GM18502 (cell line): ENCODE data around the gene SERPIND1.
"Not testable (repeated sequence)": the region's sequence is repeated elsewhere in the genome, so short reads cannot be mapped to it uniquely, and the experiment has no call there.

Source experiments
- ATAC-seq: cut with Tn5 transposase; IDR thresholded peaks from one replicate; pipeline ENCODE4 v1.9.1; 2021; ENCODE audit warnings: mild to moderate bottlenecking; ENCODE audit not compliant: unreplicated experiment, poor library complexity

Gene SERPIND1

GRCh38 chr22:20773793-20774212 lies at the start of gene SERPIND1:
SERPIND1 (plus strand) TSS chr22:20774113; CDS start chr22:20779313, 5,200 bp downstream.
- ATAC-seq, result no peak

- no peak for ATAC-seq
Observed at GRCh38 chr22:20724676-20725454, 49.0 kb upstream of the SERPIND1 start.

GRCh38 chr22:20725987-20726558 lies 47.8 kb upstream of the SERPIND1 start:
- ATAC-seq, result no peak

DNA sequence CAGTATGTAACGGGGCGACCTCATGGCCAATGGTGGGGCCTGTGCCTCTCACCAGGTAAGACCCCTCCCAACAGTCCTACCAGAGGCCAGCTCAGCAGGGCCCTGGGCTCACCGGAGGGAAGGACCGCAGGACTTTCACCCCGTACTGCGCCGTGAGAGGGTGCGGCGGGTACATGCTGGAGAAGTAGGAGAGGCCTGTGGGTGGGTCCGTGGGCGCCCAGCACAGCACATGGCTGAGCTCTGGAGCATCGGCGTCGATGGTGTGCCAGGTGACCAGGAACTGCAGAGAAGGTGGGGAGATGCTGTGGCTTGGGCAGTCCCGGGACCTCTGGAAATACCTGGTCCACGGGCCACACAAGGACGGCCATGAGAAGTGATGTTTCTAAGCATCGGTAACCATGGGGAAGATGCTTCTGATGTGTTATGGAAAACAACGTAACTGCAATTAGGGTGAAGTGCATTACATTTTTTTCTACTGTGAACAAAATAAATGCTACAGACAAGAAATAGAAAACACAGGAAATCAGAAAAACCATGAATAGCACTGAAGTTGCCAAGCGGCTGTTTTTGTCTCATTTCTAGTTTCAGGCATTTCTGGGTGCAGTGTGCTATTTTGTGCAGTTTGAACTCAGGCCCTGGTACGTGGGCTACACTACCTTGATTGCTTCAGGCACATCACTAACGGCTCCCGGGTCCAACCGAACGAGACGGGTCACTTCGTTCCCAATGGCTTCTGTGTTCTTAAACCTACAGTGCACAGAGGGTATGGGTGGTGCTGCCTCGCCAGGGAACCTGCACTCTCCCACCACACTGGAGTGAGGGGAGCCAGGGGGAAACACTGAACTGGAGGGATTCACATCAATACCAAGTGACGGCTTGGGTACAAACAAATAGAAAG lies 46.5 kb upstream of the SERPIND1 start:
- no peak for ATAC-seq

- ATAC-seq, result no peak
Observed at GRCh38 chr22:20728523-20729190, 45.3 kb upstream of the SERPIND1 start.

DNA sequence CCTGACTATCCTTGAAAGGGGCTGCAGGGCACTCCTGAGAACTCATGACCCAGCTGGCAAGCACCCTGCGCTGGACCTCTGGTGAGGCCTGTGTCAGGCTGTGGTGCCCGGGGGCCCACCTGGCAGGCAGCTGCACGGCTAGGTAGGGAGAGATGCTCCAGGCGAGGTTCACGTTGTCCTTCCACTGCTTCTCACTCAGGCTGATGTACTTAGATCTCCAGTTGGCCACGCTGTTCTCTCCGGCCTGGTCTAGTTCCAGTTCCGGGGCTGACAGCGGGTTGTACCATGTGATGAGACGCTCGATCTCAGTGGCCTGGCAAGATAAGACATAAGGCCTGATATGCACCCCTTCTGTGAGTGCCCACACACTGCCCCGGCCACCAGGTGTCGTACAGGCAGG lies 44.7 kb upstream of the SERPIND1 start:
- ATAC-seq, result no peak

GRCh38 chr22:20732431-20732830 lies 41.5 kb upstream of the SERPIND1 start:
- ATAC-seq, result not testable (repeated sequence)

GRCh38 chr22:20735356-20736162 lies 38.4 kb upstream of the SERPIND1 start:
- ATAC-seq, result not testable (repeated sequence)

- ATAC-seq, result not testable (repeated sequence)
Observed at GRCh38 chr22:20736891-20737290, 37.0 kb upstream of the SERPIND1 start.

GRCh38 chr22:20738394-20739089 lies 35.4 kb upstream of the SERPIND1 start:
- no peak for ATAC-seq

DNA sequence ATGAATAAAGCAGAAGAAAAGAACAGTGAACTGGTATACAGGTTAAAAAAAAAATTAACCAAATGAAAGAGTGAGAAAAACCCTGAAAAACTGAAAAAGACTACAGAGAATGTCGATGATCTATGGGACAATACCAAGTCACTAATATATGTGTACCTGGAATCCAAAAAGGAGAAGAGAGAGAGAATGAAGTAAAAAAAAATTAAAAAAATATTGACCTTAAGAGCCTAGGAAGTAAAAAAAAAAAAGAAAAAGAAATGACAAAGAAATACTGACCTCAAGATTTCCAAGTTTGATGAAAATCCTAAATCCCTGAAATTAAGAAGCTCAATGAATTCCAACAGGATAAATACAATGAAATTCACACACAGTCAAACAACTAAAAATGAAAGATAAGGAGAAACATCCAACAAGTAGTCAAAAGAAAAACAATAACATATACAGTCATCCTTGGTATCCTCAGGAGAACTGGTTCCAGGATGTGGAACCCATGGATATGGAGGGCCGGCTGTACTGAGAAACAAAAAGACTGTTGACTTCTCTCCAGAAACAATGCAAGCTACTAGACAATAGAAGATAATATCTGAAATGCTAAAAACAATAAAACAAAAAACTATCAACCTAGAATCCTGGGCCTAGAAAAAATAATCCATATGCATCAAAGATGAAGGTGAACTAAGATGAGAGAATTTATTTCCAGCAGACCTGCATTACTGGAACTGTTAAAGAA lies 33.5 kb upstream of the SERPIND1 start:
- no peak for ATAC-seq

- ATAC-seq, result no peak
Observed at GRCh38 chr22:20741008-20741633, 32.8 kb upstream of the SERPIND1 start.

GRCh38 chr22:20741634-20742581 lies 32.0 kb upstream of the SERPIND1 start:
- ATAC-seq, result no peak

DNA sequence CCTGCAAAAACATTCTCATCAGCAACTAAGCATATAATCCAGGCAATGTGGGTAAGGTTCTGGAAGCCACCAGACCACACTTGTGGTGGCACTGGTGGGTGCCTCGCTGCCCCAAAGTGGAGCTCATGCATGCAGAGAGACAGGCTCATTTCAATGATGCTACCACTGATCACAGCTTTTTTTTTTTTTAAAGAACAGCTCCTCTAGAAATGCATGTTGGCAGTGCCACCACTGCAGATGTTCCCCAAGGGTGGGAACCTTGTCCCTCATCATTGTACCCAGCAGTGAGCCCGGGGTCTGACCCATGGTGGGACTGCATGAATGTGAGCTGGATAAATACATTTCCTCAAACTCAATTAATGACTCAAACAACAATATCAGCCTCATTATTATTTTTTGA lies 31.1 kb upstream of the SERPIND1 start:
- no peak for ATAC-seq

DNA sequence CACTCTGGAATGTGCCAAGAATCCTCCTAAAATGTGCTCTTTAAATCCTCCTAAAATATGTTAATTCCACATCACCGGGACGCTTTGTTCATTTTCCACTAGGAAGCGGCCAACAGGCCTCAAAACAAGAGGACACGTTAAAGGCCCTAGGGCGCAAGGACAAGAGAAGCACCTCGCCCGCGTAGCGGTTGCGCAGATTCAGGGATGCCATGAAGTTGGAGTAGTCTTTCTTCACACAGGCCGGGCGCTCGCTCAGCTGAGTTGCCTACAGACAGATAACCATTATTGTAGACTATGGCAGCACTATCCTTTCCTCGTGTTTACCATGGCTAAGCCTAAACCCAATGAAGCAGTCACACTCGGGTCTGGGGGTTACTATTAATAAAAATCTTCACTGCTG lies 29.5 kb upstream of the SERPIND1 start:
- ATAC-seq, result no peak

GRCh38 chr22:20745119-20745518 lies 28.8 kb upstream of the SERPIND1 start:
- ATAC-seq, result no peak
